Measurements from ENCODE around the gene ARAP1.
A peak's percentile ranks its signal among the peaks of the same experiment; 100 is the strongest.
"Not testable (repeated sequence)": the region's sequence is repeated elsewhere in the genome, so short reads cannot be mapped to it uniquely, and the experiment has no call there.

The ARAP1 gene

DNA sequence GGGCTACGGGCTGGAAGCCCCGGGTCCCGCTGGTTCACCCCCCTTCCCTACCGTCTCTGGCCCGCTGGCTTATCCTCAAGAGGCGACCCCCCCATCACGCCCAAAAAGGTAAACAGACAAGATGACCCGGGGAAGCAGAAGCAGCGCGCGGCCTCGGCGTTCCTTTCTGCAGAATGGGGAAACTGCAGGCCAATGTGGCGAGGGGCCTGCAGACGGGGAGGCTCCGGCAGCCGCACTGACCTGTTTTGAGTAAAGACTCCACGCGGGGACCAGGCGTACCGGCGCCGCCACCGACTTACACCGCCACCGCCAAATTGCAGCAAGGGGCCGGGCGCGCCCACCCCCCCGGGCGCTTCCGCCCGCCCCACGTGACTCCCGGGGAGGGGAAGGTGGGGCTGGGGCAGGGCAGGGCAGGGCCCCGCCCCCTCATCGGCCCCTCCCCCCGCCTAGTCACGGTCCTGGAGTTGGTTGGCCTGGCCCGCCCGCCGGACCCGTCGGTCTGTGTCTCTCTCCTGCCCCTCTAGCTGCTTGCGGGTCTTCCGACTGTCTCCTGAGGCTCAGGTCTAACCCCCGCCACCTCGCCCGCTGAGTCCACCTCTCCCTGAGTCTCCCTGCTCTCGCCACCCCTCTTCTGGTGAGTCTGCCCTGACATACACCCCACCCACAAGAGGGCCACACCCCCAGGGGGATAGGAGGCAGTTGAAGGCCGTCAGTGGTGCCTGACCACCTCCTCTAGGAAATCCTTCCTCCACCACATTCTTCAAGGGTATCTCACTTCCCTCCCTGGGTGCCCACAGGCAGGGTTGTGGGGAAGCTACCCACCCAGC is at the start of gene ARAP1:
ARAP1 (minus strand) TSS at position 321 of the 827 bp plus-strand sequence. CDS start 25,280 bp downstream, outside the sequence.
- DNase-seq (ENCODE audit: low read depth): peak; percentile 71

DNA sequence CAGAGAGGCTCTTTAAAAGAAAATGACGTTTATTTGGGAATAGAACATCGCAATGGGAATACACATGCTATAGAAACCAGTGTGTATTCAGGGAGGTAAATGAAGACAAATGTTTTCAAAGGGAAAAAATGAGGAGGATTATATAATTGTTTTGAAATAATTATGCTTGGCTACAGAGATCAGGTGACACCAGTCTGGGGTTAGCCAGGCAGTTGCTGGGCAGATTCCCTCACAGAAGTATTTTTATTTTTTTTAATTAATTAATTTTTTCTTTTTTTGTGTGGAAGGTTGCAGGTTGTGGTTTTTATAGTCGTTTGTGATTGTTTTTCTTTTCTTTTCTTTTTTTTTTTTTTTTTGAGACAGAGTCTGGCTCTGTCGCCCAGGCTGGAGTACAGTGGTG is 47.2 kb upstream of the ARAP1 start:
- no peak for DNase-seq (ENCODE audit: low read depth)

- DNase-seq (ENCODE audit: low read depth): no peak
These were observed 46.2 kb upstream of the ARAP1 start for GRCh38 chr11:72798361-72798760.

- peak; percentile 87 for DNase-seq (ENCODE audit: low read depth)
These were observed 41.5 kb upstream of the ARAP1 start, which contains the start of gene STARD10 for GRCh38 chr11:72793425-72794367. STARD10 (minus strand) TSS chr11:72794047; CDS start chr11:72781181, 12,866 bp downstream.

DNA sequence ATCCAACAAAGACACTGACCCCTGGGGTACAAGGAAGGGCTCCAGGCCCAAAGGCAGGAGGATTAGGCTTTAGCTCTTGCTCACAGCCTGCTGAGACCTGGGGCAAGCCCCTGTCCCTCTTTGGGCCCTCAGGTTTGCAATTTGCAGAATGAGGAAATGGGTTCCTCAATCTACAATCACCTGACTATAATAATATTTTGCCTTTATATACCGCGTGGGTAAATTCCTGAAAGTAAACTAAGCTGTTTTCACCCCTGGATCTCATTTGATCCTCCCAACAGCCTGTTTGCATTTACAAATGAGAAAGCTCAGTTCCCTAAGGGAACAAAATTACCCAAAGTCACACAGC is 40.8 kb upstream of the ARAP1 start:
- DNase-seq (ENCODE audit: low read depth): no peak

DNA sequence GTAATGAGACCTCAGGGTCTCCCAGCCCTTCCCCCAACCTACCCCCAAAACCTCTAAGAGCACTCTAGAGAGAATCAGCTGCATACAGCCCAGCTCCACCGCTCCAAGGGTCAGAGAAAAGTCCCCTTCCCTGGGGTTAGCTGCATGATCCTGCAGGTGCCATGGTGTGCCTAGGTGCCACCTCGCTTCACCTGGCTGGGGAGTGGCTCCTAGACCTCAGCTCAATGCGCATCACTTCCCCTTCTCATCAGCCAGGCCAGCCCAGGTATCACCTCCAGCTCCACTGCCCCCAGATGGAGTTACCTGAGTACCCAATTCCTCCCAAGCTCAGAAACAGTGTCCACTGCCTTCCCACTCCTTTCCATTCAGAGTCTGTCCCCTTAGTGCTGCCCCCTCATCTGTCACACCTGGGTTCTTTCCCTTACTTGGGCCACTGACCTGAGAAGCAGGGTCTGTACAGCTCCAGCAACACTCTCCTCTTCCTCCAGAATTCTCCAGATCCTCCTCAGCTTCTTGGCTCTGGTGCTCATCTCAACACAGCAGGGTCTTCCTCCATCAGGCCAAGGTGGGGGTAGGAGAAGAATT is 40.3 kb upstream of the ARAP1 start:
- DNase-seq (ENCODE audit: low read depth): no peak

- not testable (repeated sequence) for DNase-seq (ENCODE audit: low read depth)
These were observed 39.0 kb upstream of the ARAP1 start for GRCh38 chr11:72791228-72791627.

DNA sequence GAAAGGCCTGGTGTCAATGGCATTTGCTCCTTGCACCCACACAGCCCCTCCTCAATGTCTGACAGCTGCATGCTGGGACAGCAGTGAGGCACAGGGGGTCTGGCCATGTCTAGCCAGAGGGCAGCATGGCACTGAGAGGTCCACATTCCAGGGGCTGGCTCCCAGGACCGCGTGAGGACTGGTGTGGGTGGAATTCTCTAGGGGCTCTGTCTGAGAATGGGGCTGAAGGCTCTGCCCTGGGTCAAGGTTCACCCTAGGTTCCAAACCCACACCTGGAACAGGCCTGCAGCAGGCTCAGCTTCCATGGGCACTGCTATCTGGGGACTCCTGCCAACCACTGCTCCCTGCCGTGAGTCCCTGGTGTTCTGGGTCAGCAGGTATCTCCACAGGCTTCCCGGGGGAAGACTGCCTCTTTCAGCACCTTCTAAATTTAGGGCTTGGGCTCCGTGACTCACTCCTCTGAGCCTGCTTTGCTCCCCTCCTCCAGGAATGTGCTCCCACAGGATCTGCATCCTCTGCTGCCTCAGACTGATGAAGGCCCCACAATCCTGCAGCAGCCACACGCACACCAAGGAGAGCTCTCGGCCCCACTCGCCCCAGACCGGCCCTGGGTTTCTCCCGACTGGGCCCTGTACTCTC is 37.4 kb upstream of the ARAP1 start:
- no peak for DNase-seq (ENCODE audit: low read depth)

DNA sequence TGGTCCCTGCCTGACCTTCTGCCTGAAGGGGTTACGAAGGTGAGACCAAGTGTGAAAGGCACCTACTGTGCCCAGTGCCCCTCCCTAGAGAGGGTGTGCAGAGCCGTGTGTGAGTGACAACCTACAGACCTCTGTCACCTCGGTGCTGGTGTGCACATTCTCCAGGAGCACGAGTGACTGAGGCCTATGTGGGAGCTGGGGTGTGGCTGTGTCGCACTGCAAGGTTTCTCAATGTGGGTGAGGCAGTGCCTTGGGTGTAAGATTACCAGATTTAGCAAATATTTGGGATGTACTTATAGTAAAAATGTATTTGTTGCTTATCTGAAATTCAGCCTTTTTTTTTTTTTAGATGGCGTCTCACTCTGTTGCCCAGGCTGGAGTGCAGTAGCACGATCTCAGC is 36.0 kb upstream of the ARAP1 start:
- DNase-seq (ENCODE audit: low read depth): no peak

GRCh38 chr11:72787216-72788104 is 35.3 kb upstream of the ARAP1 start:
- no peak for DNase-seq (ENCODE audit: low read depth)

DNA sequence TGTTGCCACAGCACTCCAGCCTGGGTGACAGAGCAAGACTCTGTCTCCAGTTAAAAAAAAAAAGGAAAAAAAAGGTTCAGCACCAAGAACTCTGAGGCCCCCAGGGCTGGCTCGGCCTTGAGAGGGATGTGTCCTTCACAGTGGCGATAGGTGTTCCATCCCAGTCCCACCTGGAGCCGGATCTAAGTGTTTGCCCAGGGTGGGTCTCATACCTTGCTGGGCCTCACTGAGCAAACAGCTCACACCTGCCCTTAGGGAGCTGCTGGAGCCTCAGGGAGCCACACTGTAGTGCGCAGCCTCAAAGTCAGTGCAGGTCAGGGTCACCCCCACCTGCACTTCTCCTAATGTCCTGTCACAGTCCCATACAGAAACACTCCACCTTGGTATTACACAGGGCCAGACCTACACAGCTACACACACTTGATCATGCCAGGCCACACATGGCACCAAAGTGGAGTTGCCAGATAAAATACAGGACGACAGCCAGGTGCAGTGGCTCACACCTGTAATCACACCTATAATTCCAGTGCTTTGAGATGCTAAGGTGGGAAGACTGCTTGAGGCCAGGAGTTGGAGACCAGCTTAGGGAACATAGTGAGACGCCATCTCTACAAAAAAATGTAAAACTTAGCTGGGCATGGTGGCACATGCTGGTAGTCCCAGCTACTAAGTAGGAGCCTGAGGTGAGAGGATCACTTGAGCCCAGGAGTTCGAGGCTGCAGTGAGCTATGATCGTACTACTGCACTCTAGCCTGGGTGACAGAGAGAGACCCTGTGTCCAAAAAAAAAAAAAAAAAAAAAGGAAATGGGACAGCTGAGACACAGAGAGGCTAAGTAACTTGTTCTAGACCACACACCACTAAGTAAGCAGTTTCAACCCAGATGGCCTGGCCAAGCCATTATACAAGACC is 34.4 kb upstream of the ARAP1 start:
- DNase-seq (ENCODE audit: low read depth): no peak

DNA sequence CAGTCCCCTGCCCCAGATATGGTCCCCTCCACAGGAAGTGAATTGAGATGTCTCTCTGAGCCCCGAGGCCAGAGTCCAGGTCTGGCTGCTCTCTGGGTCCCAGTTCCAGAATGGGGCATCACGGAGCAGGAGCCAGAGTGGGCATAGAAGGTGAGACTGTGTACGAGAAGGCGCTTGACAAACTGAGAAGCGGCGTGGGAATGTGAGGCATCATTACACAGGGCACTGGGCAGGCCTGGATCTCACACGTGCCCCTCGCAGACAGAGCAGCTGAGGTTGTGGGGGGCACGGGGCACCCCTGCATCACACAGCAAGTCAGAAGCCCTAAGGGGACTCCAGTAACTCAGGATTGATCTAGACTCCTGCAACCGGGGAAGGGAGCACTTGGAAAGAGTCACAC is 32.5 kb upstream of the ARAP1 start:
- DNase-seq (ENCODE audit: low read depth): no peak

GRCh38 chr11:72783144-72783905 is 31.1 kb upstream of the ARAP1 start:
- DNase-seq (ENCODE audit: low read depth): no peak

GRCh38 chr11:72782081-72782920 is 30.1 kb upstream of the ARAP1 start:
- no peak for DNase-seq (ENCODE audit: low read depth)

- DNase-seq (ENCODE audit: low read depth): no peak
These were observed 29.3 kb upstream of the ARAP1 start for GRCh38 chr11:72781313-72782080.

DNA sequence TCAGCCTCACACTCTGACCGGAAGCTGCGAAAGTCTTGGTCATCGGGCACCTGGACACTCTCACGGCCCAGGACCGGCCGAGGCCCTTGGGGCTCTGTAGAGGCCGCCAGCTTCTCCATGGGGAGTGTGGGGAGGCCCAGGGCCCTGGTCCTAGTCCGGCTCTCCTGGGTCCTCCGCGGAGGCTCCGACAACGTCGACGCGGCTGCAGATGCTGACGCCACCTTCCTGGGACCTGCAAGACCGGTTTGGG is 28.8 kb upstream of the ARAP1 start:
- no peak for DNase-seq (ENCODE audit: low read depth)

- no peak for DNase-seq (ENCODE audit: low read depth)
These were observed 28.3 kb upstream of the ARAP1 start for GRCh38 chr11:72780296-72781062.

All from HS-5 (cell line).